ENCODE data around the gene IL20RA. TPM values are rescaled to one million over a fixed set of nuclear protein-coding genes. Genes with fewer than 3 reads are reported as not detected.

IL20RA gene
- total and polyA plus RNA-seq, 2 of the 8 experiments (the other 6 are each of a cell fraction or from before 2014, with no cell fraction given) = 1.3 to 1.7 TPM

DNA sequence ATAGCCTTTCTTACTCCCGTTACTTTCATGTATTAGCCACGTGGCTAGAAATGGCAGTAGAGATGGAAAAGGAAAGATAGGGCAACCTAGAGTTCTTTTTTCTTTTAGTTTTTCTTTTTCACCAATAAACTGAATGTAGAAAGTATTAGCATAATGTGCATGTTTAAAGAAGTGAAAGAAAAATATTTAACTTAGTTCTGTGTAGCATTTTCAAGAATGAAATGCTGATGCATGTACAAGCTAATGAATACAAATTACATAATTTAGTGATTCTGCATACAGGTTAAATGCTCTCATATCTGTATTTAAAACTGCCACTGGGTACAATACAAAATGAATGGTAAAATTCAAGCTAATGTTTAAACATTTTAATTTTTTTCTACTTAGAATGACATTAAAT is 22.6 kb upstream of the IL20RA start:
- no peak overlapping the region for H4K91ac ChIP-seq (replicated peaks; ENCODE audit: insufficient read length, low read length)
- H4K8ac ChIP-seq (ENCODE audit: extremely low read depth, insufficient read depth, low read length) = no peak overlapping the region
- H3K27ac ChIP-seq (ENCODE audit: low read depth, low read length) = no peak overlapping the region
- no peak overlapping the region for H3K23ac ChIP-seq (ENCODE audit: insufficient read length)
- 88% methylated on average over 2 of the region's 2 CpGs; no CpG with 5 or more reads in 1 of the 2 experiments for WGBS, 2 experiments (ENCODE audit: extremely low coverage in 1 of 2, insufficient coverage in 1 of 2, insufficient read length in 1 of 2, insufficient replicate concordance in 2 of 2, low coverage in 1 of 2, low lambda C conversion rate in 2 of 2, missing lambda C conversion rate in 1 of 2)
- H2BK5ac ChIP-seq (ENCODE audit: low read depth, low read length) = no peak overlapping the region
- ChIA-PET POLR2A (ENCODE audit: partially characterized antibody) (no interaction called here), CTCF (ENCODE audit: partially characterized antibody) (interaction anchor here (1.0 to 2.1 kb wide), 2 partner anchors 9 to 27 kb away, joined by 3 to 12 read pairs; no protein-coding TSS in a partner anchor)
- H4K20me1 ChIP-seq (replicated peaks in 1 of 2; ENCODE audit: control insufficient read depth in 1 of 2, insufficient read depth in 2 of 2, low read length in 2 of 2) = no peaks in the 10 kb centered on the region
- H2BK15ac ChIP-seq (ENCODE audit: low read length) = no peak overlapping the region
- H2BK12ac ChIP-seq (ENCODE audit: low read depth, low read length) = no peak overlapping the region
- no peak overlapping the region for H3K56ac ChIP-seq (replicated peaks; ENCODE audit: insufficient read length, low read depth, low read length)
- peak overlapping the region; percentile 57; the same call in 1 of the 2 replicates for H2AFZ ChIP-seq (ENCODE audit: low read length)
- no peaks in the 10 kb centered on the region for H3K23me2 ChIP-seq (ENCODE audit: low read depth, low read length)
- H3K27me3 ChIP-seq (replicated peaks in 1 of 4; ENCODE audit: control insufficient read depth in 3 of 4, extremely low read depth in 1 of 4, insufficient read depth in 3 of 4, low read length in 3 of 4) = no peaks in the 10 kb centered on the region
- H2AK5ac ChIP-seq (ENCODE audit: low read depth, low read length) = no peak overlapping the region
- no peak overlapping the region for H3K4me3 ChIP-seq (ENCODE audit: extremely low read depth in 1 of 4, insufficient read depth in 2 of 4, low read depth in 3 of 4, low read length in 4 of 4)
- no peak for FAIRE-seq
- H3K4ac ChIP-seq (replicated peaks; ENCODE audit: insufficient read length, low read depth, low read length) = no peak overlapping the region
- H3K9ac ChIP-seq (replicated peaks in 1 of 4; ENCODE audit: extremely low read depth in 1 of 4, low read depth in 3 of 4, low read length in 3 of 4) = no peak overlapping the region
- H4K5ac ChIP-seq (ENCODE audit: insufficient read length, low read depth, low read length) = no peak overlapping the region
- no peaks in the 10 kb centered on the region for H3K79me2 ChIP-seq (ENCODE audit: control insufficient read depth in 1 of 2, insufficient read depth in 2 of 2, low read length in 2 of 2)
- H3K9me3 ChIP-seq (ENCODE audit: insufficient read depth in 2 of 2, low read depth in 1 of 2, low read length in 1 of 2) = no peaks in the 10 kb centered on the region
- H3K14ac ChIP-seq (ENCODE audit: insufficient read length) = no peak overlapping the region
- no peak for DNase-seq (ENCODE audit: low read depth in 1 of 2, low spot score in 2 of 2)
- H2BK20ac ChIP-seq (ENCODE audit: low read length) = no peak overlapping the region
- no peak overlapping the region for H3K4me2 ChIP-seq (ENCODE audit: insufficient read depth in 1 of 2, low read depth in 2 of 2, low read length in 2 of 2)
- H3K18ac ChIP-seq (ENCODE audit: extremely low read depth, low read length) = no peak overlapping the region
- no peak overlapping the region for H2BK120ac ChIP-seq (replicated peaks; ENCODE audit: low read depth, low read length)
- H3K79me1 ChIP-seq (ENCODE audit: low read depth, low read length) = no peaks in the 10 kb centered on the region
- no peaks in the 10 kb centered on the region for H3K4me1 ChIP-seq (replicated peaks in 1 of 4; ENCODE audit: control insufficient read depth in 3 of 4, insufficient read depth in 4 of 4, low read length in 3 of 4)
- H3K36me3 ChIP-seq (ENCODE audit: control insufficient read depth in 2 of 4, insufficient read depth in 4 of 4, low read length in 3 of 4) = no peaks in the 10 kb centered on the region
- TF ChIP-seq, protein P1, sequence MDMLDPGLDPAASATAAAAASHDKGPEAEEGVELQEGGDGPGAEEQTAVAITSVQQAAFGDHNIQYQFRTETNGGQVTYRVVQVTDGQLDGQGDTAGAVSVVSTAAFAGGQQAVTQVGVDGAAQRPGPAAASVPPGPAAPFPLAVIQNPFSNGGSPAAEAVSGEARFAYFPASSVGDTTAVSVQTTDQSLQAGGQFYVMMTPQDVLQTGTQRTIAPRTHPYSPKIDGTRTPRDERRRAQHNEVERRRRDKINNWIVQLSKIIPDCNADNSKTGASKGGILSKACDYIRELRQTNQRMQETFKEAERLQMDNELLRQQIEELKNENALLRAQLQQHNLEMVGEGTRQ (IDR thresholded peaks at IDR 0.05; ENCODE audit: low read length) = no peak
- TF ChIP-seq ZNF274 (IDR thresholded peaks at IDR 0.05; ENCODE audit: borderline replicate concordance, extremely low read depth, low read length) (no peak), SIN3A (conservative IDR thresholded peaks at IDR 0.05 in 1 of 2, IDR thresholded peaks at IDR 0.05 in 1 of 2; ENCODE audit: low read depth in 1 of 2, low read length in 2 of 2) (no peak), KDM4A (IDR thresholded peaks at IDR 0.05; ENCODE audit: low read depth, low read length, severe bottlenecking) (no peak)
